WTC11 (cell line): ENCODE results near the gene UNC13C. TPM values are rescaled to one million over a fixed set of nuclear protein-coding genes. Genes with fewer than 3 reads are reported as not detected.
A peak's percentile ranks its signal among the peaks of the same experiment; 100 is the strongest.

ENCODE experiments used
- ATAC-seq: fragments of 200-7000 bp; cut with Tn5 transposase; 2 replicates; pipeline ENCODE4 v1.10.0; 2021; ENCODE audit warnings: mild to moderate bottlenecking, moderate library complexity
- CTCF ChIA-PET: fragments of 300-600 bp; sonication (Branson Sonifier 250); formaldehyde crosslinking; loops from one replicate; lab custom pipeline; 2021; ENCODE audit warnings: antibody characterized with exemption; lab: Charles Lee
- POLR2A ChIA-PET: fragments of 350-600 bp; sonication (Branson Sonifier 250); formaldehyde crosslinking; loops from one replicate; lab custom pipeline; 2021; ENCODE audit warnings: antibody characterized with exemption; lab: Charles Lee
- DNase-seq: peaks from one replicate; pipeline ENCODE4 v3.0.0; 2021; ENCODE audit warnings: low spot score
- H3K27ac Mint-ChIP-seq: 2 replicates; pipeline ENCODE4 v1.8.0; 2021; ENCODE audit warnings: mixed read lengths
- H3K27me3 Mint-ChIP-seq: 2 replicates; pipeline ENCODE4 v1.8.0; 2021; ENCODE audit warnings: low read depth, mild to moderate bottlenecking, moderate library complexity, mixed read lengths
- H3K36me3 Mint-ChIP-seq: 2 replicates; pipeline ENCODE4 v1.8.0; 2021; ENCODE audit warnings: mixed read lengths
- H3K4me1 Mint-ChIP-seq: 2 replicates; pipeline ENCODE4 v1.8.0; 2022; ENCODE audit warnings: mixed read lengths
- H3K4me3 Mint-ChIP-seq: 2 replicates; pipeline ENCODE4 v1.8.0; 2021; ENCODE audit warnings: mild to moderate bottlenecking, moderate library complexity, mixed read lengths
- H3K9me3 Mint-ChIP-seq: 2 replicates; pipeline ENCODE4 v1.8.0; 2021; ENCODE audit warnings: mixed read lengths
- CREB1 ChIP-seq: sonication (generic); formaldehyde crosslinking; IDR thresholded peaks from 2 replicates; pipeline ENCODE4 v1.8.0; 2023; ENCODE audit warnings: mild to moderate bottlenecking, missing genetic modification reagents
- FOXK1 ChIP-seq: sonication (generic); formaldehyde crosslinking; IDR thresholded peaks from 2 replicates; pipeline ENCODE4 v1.8.0; 2022; ENCODE audit warnings: mild to moderate bottlenecking, moderate library complexity, missing genetic modification reagents
- GABPB1 ChIP-seq: sonication (generic); formaldehyde crosslinking; IDR thresholded peaks from 2 replicates; pipeline ENCODE4 v1.8.1; 2023; ENCODE audit warnings: mild to moderate bottlenecking, missing genetic modification reagents
- GRHL2 ChIP-seq: fragments of 250-450 bp; sonication (Bioruptor Pico); IDR thresholded peaks from 2 replicates; pipeline ENCODE4 v1.8.0; 2022; ENCODE audit warnings: mild to moderate bottlenecking, moderate library complexity; ENCODE audit not compliant: insufficient replicate concordance, severe bottlenecking
- HMGA2 ChIP-seq: fragments of 250-450 bp; sonication (Bioruptor Pico); IDR thresholded peaks from 2 replicates; pipeline ENCODE4 v1.4.0; 2021; ENCODE audit warnings: mild to moderate bottlenecking, moderate library complexity
- JUN ChIP-seq: sonication (generic); formaldehyde crosslinking; IDR thresholded peaks from 2 replicates; pipeline ENCODE4 v1.8.0; 2023; ENCODE audit warnings: mild to moderate bottlenecking, missing genetic modification reagents
- KAT7 ChIP-seq: sonication (generic); formaldehyde crosslinking; IDR thresholded peaks from 2 replicates; pipeline ENCODE4 v1.8.1; 2023; ENCODE audit warnings: missing genetic modification reagents, mild to moderate bottlenecking, borderline replicate concordance
- NR3C1 ChIP-seq: sonication (generic); formaldehyde crosslinking; conservative IDR thresholded peaks from 2 replicates; pipeline ENCODE4 v1.8.1; 2023; ENCODE audit warnings: low read depth, mild to moderate bottlenecking, missing genetic modification reagents
- SP1 ChIP-seq: sonication (generic); formaldehyde crosslinking; conservative IDR thresholded peaks from 2 replicates; pipeline ENCODE4 v1.8.1; 2022; ENCODE audit warnings: missing genetic modification reagents
- TCF7 ChIP-seq: sonication (generic); formaldehyde crosslinking; IDR thresholded peaks from 2 replicates; pipeline ENCODE4 v1.8.0; 2022; ENCODE audit warnings: mild to moderate bottlenecking, low read depth, missing genetic modification reagents, moderate library complexity
- TEAD4 ChIP-seq: sonication (generic); formaldehyde crosslinking; IDR thresholded peaks from 2 replicates; pipeline ENCODE4 v1.8.0; 2022; ENCODE audit warnings: mild to moderate bottlenecking, missing genetic modification reagents
- ZNF232 ChIP-seq: sonication (generic); formaldehyde crosslinking; IDR thresholded peaks from 2 replicates; pipeline ENCODE4 v1.8.0; 2022; ENCODE audit warnings: mild to moderate bottlenecking, missing genetic modification reagents
- ZNF263 ChIP-seq: sonication (generic); formaldehyde crosslinking; IDR thresholded peaks from 2 replicates; pipeline ENCODE4 v1.8.1; 2022; ENCODE audit warnings: low read depth, mild to moderate bottlenecking, moderate library complexity, missing genetic modification reagents
- total RNA-seq: library from RNA; stranded (reverse); gene quantifications from 3 replicates; pipeline ENCODE4 v1.2.3, GENCODE V29; 2021
- TF ChIP-seq, protein P1 (sequence below): sonication (generic); formaldehyde crosslinking; IDR thresholded peaks from 2 replicates; pipeline ENCODE4 v1.8.1; 2023; ENCODE audit warnings: mild to moderate bottlenecking, missing genetic modification reagents, moderate library complexity
- TF ChIP-seq, protein P2 (sequence below): sonication (generic); formaldehyde crosslinking; IDR thresholded peaks from 2 replicates; pipeline ENCODE4 v1.8.0; 2022; ENCODE audit warnings: missing genetic modification reagents
- TF ChIP-seq, protein P3 (sequence below): fragments of 200-600 bp; IDR thresholded peaks from 2 replicates; pipeline ENCODE4 v1.8.0; 2022; ENCODE audit warnings: antibody characterized with exemption
- TF ChIP-seq, protein P4 (sequence below): sonication (generic); formaldehyde crosslinking; conservative IDR thresholded peaks from 2 replicates; pipeline ENCODE4 v1.8.1; 2023; ENCODE audit warnings: mild to moderate bottlenecking, low read depth, missing genetic modification reagents, moderate library complexity
- TF ChIP-seq, protein P5 (sequence below): fragments of 250-450 bp; sonication (Bioruptor Pico); conservative IDR thresholded peaks from 2 replicates; pipeline ENCODE4 v1.9.0; 2021; ENCODE audit warnings: mild to moderate bottlenecking
- TF ChIP-seq, protein P6 (sequence below): sonication (generic); formaldehyde crosslinking; IDR thresholded peaks from 2 replicates; pipeline ENCODE4 v1.8.0; 2023; ENCODE audit warnings: missing genetic modification reagents

The UNC13C gene
- total RNA-seq, 1 experiment from 2014 or later: 0.07 TPM

DNA sequence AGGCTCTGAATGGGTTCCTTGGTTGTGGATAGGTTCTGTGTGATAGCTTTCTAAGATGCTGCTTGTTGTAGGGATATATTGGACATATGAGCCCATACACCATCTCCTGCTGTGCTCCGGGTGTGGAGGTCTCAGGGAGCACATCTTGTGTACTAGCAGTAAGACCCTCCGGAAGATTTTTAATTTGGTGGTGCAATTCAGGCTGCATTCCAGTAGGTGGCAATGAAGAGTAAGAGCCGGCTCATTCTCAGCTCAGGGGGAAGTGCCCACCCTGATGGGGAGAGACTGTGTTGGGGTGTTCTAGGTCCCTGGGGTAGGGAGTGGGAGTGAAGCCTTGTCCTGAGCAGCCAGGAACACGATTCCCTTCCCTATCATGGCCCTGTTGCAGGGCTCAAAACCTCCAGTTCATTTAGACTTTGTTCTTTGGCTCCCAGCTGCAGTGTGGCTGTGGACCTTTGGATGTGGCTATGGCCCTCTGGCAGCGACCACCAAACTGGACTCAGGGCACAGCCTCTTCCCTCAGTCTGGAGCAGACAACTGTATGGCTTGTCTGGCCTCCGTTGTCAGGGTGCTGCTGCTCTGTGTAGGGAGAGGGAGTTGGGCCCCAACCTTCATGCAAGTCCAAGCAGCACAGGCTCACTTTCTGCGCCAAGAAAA lies 104.7 kb downstream of the UNC13C start:
- Mint-ChIP-seq H3K36me3 (no peaks in the 10 kb centered on the region), H3K27ac (no peak overlapping the region), H3K4me3 (no peak overlapping the region), H3K27me3 (no peaks in the 10 kb centered on the region), H3K9me3 (no peaks in the 10 kb centered on the region), H3K4me1 (no peaks in the 10 kb centered on the region)
- TF ChIP-seq, protein P1, sequence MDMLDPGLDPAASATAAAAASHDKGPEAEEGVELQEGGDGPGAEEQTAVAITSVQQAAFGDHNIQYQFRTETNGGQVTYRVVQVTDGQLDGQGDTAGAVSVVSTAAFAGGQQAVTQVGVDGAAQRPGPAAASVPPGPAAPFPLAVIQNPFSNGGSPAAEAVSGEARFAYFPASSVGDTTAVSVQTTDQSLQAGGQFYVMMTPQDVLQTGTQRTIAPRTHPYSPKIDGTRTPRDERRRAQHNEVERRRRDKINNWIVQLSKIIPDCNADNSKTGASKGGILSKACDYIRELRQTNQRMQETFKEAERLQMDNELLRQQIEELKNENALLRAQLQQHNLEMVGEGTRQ (CRISPR knock-in tag): no peak
- TF ChIP-seq JUN (CRISPR knock-in tag) (no peak), TCF7 (CRISPR knock-in tag) (no peak), KAT7 (CRISPR knock-in tag) (no peak), CREB1 (no peak), ZNF263 (no peak), SP1 (CRISPR knock-in tag) (no peak)
- TF ChIP-seq, protein P2, sequence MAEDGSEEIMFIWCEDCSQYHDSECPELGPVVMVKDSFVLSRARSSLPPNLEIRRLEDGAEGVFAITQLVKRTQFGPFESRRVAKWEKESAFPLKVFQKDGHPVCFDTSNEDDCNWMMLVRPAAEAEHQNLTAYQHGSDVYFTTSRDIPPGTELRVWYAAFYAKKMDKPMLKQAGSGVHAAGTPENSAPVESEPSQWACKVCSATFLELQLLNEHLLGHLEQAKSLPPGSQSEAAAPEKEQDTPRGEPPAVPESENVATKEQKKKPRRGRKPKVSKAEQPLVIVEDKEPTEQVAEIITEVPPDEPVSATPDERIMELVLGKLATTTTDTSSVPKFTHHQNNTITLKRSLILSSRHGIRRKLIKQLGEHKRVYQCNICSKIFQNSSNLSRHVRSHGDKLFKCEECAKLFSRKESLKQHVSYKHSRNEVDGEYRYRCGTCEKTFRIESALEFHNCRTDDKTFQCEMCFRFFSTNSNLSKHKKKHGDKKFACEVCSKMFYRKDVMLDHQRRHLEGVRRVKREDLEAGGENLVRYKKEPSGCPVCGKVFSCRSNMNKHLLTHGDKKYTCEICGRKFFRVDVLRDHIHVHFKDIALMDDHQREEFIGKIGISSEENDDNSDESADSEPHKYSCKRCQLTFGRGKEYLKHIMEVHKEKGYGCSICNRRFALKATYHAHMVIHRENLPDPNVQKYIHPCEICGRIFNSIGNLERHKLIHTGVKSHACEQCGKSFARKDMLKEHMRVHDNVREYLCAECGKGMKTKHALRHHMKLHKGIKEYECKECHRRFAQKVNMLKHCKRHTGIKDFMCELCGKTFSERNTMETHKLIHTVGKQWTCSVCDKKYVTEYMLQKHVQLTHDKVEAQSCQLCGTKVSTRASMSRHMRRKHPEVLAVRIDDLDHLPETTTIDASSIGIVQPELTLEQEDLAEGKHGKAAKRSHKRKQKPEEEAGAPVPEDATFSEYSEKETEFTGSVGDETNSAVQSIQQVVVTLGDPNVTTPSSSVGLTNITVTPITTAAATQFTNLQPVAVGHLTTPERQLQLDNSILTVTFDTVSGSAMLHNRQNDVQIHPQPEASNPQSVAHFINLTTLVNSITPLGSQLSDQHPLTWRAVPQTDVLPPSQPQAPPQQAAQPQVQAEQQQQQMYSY (CRISPR knock-in tag): no peak
- TF ChIP-seq, protein P3, sequence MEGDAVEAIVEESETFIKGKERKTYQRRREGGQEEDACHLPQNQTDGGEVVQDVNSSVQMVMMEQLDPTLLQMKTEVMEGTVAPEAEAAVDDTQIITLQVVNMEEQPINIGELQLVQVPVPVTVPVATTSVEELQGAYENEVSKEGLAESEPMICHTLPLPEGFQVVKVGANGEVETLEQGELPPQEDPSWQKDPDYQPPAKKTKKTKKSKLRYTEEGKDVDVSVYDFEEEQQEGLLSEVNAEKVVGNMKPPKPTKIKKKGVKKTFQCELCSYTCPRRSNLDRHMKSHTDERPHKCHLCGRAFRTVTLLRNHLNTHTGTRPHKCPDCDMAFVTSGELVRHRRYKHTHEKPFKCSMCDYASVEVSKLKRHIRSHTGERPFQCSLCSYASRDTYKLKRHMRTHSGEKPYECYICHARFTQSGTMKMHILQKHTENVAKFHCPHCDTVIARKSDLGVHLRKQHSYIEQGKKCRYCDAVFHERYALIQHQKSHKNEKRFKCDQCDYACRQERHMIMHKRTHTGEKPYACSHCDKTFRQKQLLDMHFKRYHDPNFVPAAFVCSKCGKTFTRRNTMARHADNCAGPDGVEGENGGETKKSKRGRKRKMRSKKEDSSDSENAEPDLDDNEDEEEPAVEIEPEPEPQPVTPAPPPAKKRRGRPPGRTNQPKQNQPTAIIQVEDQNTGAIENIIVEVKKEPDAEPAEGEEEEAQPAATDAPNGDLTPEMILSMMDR: peak; percentile 84
- ChIA-PET CTCF (interaction anchor here (0.5 to 3.2 kb wide), 17 partner anchors 12 to 1609 kb away, joined by 3 to 18 read pairs (median 4); no protein-coding TSS in a partner anchor), POLR2A (no interaction called here)
- peak; percentile 94 for ATAC-seq
- DNase-seq: peak; percentile 53

DNA sequence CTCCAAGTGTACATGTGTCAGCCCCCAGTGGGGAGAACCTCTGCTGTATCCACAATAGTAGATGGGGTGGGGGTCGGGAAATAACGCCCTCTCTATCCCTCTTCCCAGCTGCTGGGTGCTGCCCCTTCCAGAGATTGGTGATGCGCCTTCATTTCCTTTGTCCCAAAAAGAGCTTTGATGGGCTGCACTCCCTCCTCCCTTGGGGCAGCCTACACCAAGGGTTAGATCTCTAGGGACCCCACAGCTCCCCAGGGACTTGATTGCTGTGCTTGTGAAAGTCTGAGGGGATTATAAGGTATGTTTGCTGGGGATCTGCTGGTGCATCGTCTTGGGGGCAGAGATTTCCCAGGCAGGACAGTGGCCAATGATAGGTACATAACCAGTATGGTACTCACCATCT lies 105.3 kb downstream of the UNC13C start:
- TF ChIP-seq ZNF232 (CRISPR knock-in tag): no peak
- TF ChIP-seq NR3C1 (CRISPR knock-in tag): no peak
- TF ChIP-seq SP1 (CRISPR knock-in tag): no peak
- TF ChIP-seq, all 79 proteins: peak for 0
- H3K9me3 Mint-ChIP-seq: no peaks in the 10 kb centered on the region
- H3K27ac Mint-ChIP-seq: no peak overlapping the region
- H3K4me1 Mint-ChIP-seq: no peaks in the 10 kb centered on the region
- no peak overlapping the region for H3K4me3 Mint-ChIP-seq
- DNase-seq (no peak), ATAC-seq (no peak)
- no peaks in the 10 kb centered on the region for H3K27me3 Mint-ChIP-seq
- ChIA-PET CTCF (interaction anchor here (0.5 to 3.2 kb wide), 17 partner anchors 11 to 1609 kb away, joined by 3 to 18 read pairs (median 4); no protein-coding TSS in a partner anchor), POLR2A (no interaction called here)
- no peaks in the 10 kb centered on the region for H3K36me3 Mint-ChIP-seq

DNA sequence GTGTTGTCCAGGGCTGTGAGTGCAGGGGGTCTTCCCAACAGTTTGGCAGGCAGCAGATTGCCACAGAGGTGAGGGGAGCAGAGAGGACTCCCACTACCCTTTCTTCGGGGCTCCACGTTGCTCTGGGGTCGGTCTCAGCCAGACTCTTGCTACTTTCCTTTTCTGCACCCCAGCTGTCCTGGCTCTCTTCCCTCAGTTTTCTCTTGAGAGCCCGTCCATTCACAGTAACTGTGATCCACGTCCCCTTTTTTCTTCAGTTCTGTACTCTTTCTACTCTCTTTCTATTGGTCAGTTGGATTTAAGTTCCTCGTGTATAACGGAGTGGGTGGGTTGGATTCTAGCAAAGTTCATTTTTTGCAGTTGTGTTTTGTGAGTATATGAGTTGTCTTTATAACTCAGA lies 105.8 kb downstream of the UNC13C start:
- H3K27ac Mint-ChIP-seq: no peak overlapping the region
- H3K27me3 Mint-ChIP-seq: no peaks in the 10 kb centered on the region
- ChIA-PET POLR2A (no interaction called here), CTCF (interaction anchor here (1.5 to 3.2 kb wide), 3 partner anchors 11 to 107 kb away, joined by 3 to 18 read pairs (median 4); no protein-coding TSS in a partner anchor)
- H3K36me3 Mint-ChIP-seq: no peaks in the 10 kb centered on the region
- H3K4me1 Mint-ChIP-seq: no peaks in the 10 kb centered on the region
- DNase-seq (no peak), ATAC-seq (no peak)
- H3K9me3 Mint-ChIP-seq: no peaks in the 10 kb centered on the region
- H3K4me3 Mint-ChIP-seq: no peak overlapping the region
- TF ChIP-seq GRHL2 (CRISPR knock-in tag) (no peak), TEAD4 (CRISPR knock-in tag) (no peak), FOXK1 (CRISPR knock-in tag) (no peak), HMGA2 (CRISPR knock-in tag) (no peak), GABPB1 (CRISPR knock-in tag) (no peak)
- TF ChIP-seq, protein P4, sequence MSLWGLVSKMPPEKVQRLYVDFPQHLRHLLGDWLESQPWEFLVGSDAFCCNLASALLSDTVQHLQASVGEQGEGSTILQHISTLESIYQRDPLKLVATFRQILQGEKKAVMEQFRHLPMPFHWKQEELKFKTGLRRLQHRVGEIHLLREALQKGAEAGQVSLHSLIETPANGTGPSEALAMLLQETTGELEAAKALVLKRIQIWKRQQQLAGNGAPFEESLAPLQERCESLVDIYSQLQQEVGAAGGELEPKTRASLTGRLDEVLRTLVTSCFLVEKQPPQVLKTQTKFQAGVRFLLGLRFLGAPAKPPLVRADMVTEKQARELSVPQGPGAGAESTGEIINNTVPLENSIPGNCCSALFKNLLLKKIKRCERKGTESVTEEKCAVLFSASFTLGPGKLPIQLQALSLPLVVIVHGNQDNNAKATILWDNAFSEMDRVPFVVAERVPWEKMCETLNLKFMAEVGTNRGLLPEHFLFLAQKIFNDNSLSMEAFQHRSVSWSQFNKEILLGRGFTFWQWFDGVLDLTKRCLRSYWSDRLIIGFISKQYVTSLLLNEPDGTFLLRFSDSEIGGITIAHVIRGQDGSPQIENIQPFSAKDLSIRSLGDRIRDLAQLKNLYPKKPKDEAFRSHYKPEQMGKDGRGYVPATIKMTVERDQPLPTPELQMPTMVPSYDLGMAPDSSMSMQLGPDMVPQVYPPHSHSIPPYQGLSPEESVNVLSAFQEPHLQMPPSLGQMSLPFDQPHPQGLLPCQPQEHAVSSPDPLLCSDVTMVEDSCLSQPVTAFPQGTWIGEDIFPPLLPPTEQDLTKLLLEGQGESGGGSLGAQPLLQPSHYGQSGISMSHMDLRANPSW (CRISPR knock-in tag): no peak
- TF ChIP-seq, protein P5, sequence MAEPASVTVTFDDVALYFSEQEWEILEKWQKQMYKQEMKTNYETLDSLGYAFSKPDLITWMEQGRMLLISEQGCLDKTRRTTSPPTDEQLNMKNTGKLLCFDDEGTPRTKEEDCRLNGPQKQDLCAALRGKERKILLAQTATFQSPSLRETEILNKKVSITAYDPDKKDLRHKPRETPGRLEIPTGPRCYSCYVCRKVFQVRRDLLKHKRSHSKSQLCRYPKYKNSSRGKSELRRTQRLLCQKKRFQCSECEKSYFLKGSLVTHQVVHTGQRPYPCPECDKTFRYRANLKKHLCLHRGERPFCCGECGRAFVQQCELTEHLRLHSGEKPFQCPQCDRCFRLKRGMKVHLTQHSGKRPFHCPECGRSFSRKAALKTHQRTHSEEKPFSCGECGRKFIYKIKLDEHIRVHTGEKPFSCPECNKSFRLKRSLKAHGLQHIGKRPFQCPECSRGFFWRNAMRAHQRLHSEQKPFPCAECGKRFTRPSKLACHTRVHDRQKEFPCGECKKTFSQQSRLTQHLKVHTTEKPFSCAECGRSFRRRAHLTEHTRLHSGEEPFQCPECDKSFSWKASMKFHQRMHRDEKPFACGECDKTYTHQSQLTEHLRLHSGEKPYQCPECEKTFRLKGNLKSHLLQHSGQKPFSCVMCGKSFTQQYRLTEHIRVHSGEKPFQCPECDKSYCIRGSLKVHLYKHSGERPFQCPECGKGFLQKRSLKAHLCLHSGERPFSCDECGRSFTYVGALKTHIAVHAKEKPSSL (CRISPR knock-in tag): no peak
- TF ChIP-seq, protein P6, sequence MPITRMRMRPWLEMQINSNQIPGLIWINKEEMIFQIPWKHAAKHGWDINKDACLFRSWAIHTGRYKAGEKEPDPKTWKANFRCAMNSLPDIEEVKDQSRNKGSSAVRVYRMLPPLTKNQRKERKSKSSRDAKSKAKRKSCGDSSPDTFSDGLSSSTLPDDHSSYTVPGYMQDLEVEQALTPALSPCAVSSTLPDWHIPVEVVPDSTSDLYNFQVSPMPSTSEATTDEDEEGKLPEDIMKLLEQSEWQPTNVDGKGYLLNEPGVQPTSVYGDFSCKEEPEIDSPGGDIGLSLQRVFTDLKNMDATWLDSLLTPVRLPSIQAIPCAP (CRISPR knock-in tag): no peak
